Mesendoderm (in vitro differentiated cells): ENCODE data around the gene PLPP4.

Experiments used
- DNase-seq: peaks from one replicate; pipeline ENCODE4 v3.0.0; 2013
- H2AK5ac ChIP-seq: 2 replicates; pipeline ENCODE4 v1.6.1; 2013; ENCODE audit warnings: low read length, inconsistent platforms
- H2BK120ac ChIP-seq: 2 replicates; pipeline ENCODE4 v1.6.1; 2013; ENCODE audit warnings: low read depth, mild to moderate bottlenecking, low read length, moderate library complexity, mixed read lengths
- H2BK15ac ChIP-seq: replicated peaks from 2 replicates; pipeline ENCODE4 v1.6.1; 2013; ENCODE audit warnings: low read depth, mild to moderate bottlenecking, moderate library complexity
- H2BK5ac ChIP-seq: 2 replicates; pipeline ENCODE4 v1.6.1; 2013; ENCODE audit warnings: low read length, inconsistent platforms
- H3K18ac ChIP-seq: 2 replicates; pipeline ENCODE4 v1.6.1; 2013; ENCODE audit warnings: mild to moderate bottlenecking, low read length, mixed read lengths
- H3K23ac ChIP-seq: one replicate; pipeline ENCODE4 v1.6.1; 2013; ENCODE audit warnings: low read length
- H3K27ac ChIP-seq: 2 replicates; pipeline ENCODE4 v1.5.1; 2013; ENCODE audit warnings: low read depth, mild to moderate bottlenecking, inconsistent platforms, low read length, moderate library complexity
- H3K27me3 ChIP-seq: 2 replicates; pipeline ENCODE4 v1.6.1; 2013; ENCODE audit warnings: low read length, control low read depth, mild to moderate bottlenecking, inconsistent platforms; ENCODE audit not compliant: insufficient read depth, poor library complexity
- H3K36me3 ChIP-seq: 2 replicates; pipeline ENCODE4 v1.6.1; 2013; ENCODE audit warnings: low read length, inconsistent platforms; ENCODE audit not compliant: control insufficient read depth, insufficient read depth
- H3K4ac ChIP-seq: one replicate; pipeline ENCODE4 v1.6.1; 2013; ENCODE audit warnings: low read depth, mild to moderate bottlenecking, low read length, moderate library complexity
- H3K4me1 ChIP-seq: 2 replicates; pipeline ENCODE4 v1.6.1; 2013; ENCODE audit warnings: low read depth, low read length, inconsistent platforms; ENCODE audit not compliant: control insufficient read depth
- H3K4me2 ChIP-seq: 2 replicates; pipeline ENCODE4 v1.6.1; 2013; ENCODE audit warnings: low read length
- H3K4me3 ChIP-seq: 2 replicates; pipeline ENCODE4 v1.5.1; 2013; ENCODE audit warnings: mild to moderate bottlenecking, low read length
- H3K56ac ChIP-seq: one replicate; pipeline ENCODE4 v1.6.1; 2013; ENCODE audit warnings: low read length
- H3K79me1 ChIP-seq: 2 replicates; pipeline ENCODE4 v1.6.1; 2013; ENCODE audit warnings: low read length, inconsistent platforms
- H3K79me2 ChIP-seq: 2 replicates; pipeline ENCODE4 v1.6.1; 2013; ENCODE audit warnings: mild to moderate bottlenecking, low read length; ENCODE audit not compliant: control insufficient read depth, insufficient read depth
- H3K9ac ChIP-seq: 2 replicates; pipeline ENCODE4 v1.6.1; 2013; ENCODE audit warnings: low read length, inconsistent platforms
- H4K5ac ChIP-seq: one replicate; pipeline ENCODE4 v1.6.1; 2013; ENCODE audit warnings: low read length
- H4K8ac ChIP-seq: one replicate; pipeline ENCODE4 v1.6.1; 2013; ENCODE audit warnings: low read depth, mild to moderate bottlenecking, control low read depth, low read length, moderate library complexity
- WGBS: extraction: QIAGEN DNeasy Blood & Tissue Kit; methylation state at CpG from one replicate; pipeline ENCODE4 v1.1.7; 2013; ENCODE audit warnings: low lambda C conversion rate, missing lambda C conversion rate; ENCODE audit not compliant: insufficient coverage; ENCODE audit errors: extremely low coverage; 5-methylcytosine and 5-hydroxymethylcytosine counted together

Gene PLPP4

GRCh38 chr10:120541984-120542383 is 85.0 kb downstream of the PLPP4 start:
- no peak overlapping the region for H3K9ac ChIP-seq
- no peak overlapping the region for H2BK15ac ChIP-seq
- H3K4ac ChIP-seq: no peak overlapping the region
- H2AK5ac ChIP-seq: no peak overlapping the region
- no peak overlapping the region for H3K4me2 ChIP-seq
- no peak overlapping the region for H4K5ac ChIP-seq
- H3K4me3 ChIP-seq: no peak overlapping the region
- H3K27ac ChIP-seq: no peak overlapping the region
- no peak for DNase-seq
- WGBS: no CpG with 5 or more reads among the region's 4 CpGs
- no peaks in the 10 kb centered on the region for H3K79me2 ChIP-seq
- H3K36me3 ChIP-seq: no peaks in the 10 kb centered on the region
- H3K79me1 ChIP-seq: no peaks in the 10 kb centered on the region
- H3K18ac ChIP-seq: no peak overlapping the region
- H2BK120ac ChIP-seq: no peak overlapping the region
- no peak overlapping the region for H3K56ac ChIP-seq
- H3K23ac ChIP-seq: no peak overlapping the region
- H3K27me3 ChIP-seq: no peaks in the 10 kb centered on the region
- no peaks in the 10 kb centered on the region for H3K4me1 ChIP-seq
- H4K8ac ChIP-seq: no peak overlapping the region
- no peak overlapping the region for H2BK5ac ChIP-seq

- no peak overlapping the region for H4K8ac ChIP-seq
- H3K27me3 ChIP-seq: no peaks in the 10 kb centered on the region
- H3K56ac ChIP-seq: no peak overlapping the region
- no peak overlapping the region for H4K5ac ChIP-seq
- no peak overlapping the region for H3K4ac ChIP-seq
- no peaks in the 10 kb centered on the region for H3K79me2 ChIP-seq
- no peak overlapping the region for H3K9ac ChIP-seq
- H2AK5ac ChIP-seq: no peak overlapping the region
- no peak for DNase-seq
- H2BK120ac ChIP-seq: no peak overlapping the region
- no peak overlapping the region for H2BK5ac ChIP-seq
- H3K4me1 ChIP-seq: no peaks in the 10 kb centered on the region
- H3K36me3 ChIP-seq: no peaks in the 10 kb centered on the region
- no peak overlapping the region for H3K4me3 ChIP-seq
- H2BK15ac ChIP-seq: no peak overlapping the region
- no peak overlapping the region for H3K27ac ChIP-seq
- no peak overlapping the region for H3K4me2 ChIP-seq
- WGBS: no CpG with 5 or more reads among the region's 7 CpGs
- no peak overlapping the region for H3K18ac ChIP-seq
- no peak overlapping the region for H3K23ac ChIP-seq
- no peaks in the 10 kb centered on the region for H3K79me1 ChIP-seq
Observed at GRCh38 chr10:120542591-120542990, 85.6 kb downstream of the PLPP4 start.

GRCh38 chr10:120543291-120543690 is 86.3 kb downstream of the PLPP4 start:
- Histone ChIP-seq H3K27ac (no peak overlapping the region), H4K8ac (no peak overlapping the region), H3K18ac (no peak overlapping the region), H3K4ac (no peak overlapping the region), H3K23ac (no peak overlapping the region), H4K5ac (no peak overlapping the region), H2AK5ac (no peak overlapping the region), H3K4me2 (no peak overlapping the region), H3K27me3 (no peaks in the 10 kb centered on the region), H3K9ac (no peak overlapping the region), H3K36me3 (no peaks in the 10 kb centered on the region), H3K79me2 (no peaks in the 10 kb centered on the region), H2BK15ac (no peak overlapping the region), H2BK120ac (no peak overlapping the region), H3K79me1 (no peaks in the 10 kb centered on the region), H3K4me3 (no peak overlapping the region), H2BK5ac (no peak overlapping the region), H3K56ac (no peak overlapping the region), H3K4me1 (no peaks in the 10 kb centered on the region)
- DNase-seq: no peak
- no CpG with 5 or more reads among the region's 2 CpGs for WGBS

- Histone ChIP-seq H3K79me1 (no peaks in the 10 kb centered on the region), H3K27ac (no peak overlapping the region), H4K8ac (no peak overlapping the region), H3K56ac (no peak overlapping the region), H3K4me2 (no peak overlapping the region), H3K23ac (no peak overlapping the region), H3K27me3 (no peaks in the 10 kb centered on the region), H3K18ac (no peak overlapping the region), H2BK5ac (no peak overlapping the region), H3K79me2 (no peaks in the 10 kb centered on the region), H3K4me3 (no peak overlapping the region), H3K9ac (no peak overlapping the region), H3K4me1 (no peaks in the 10 kb centered on the region), H3K36me3 (no peaks in the 10 kb centered on the region), H4K5ac (no peak overlapping the region), H2BK120ac (no peak overlapping the region), H2BK15ac (no peak overlapping the region), H2AK5ac (no peak overlapping the region), H3K4ac (no peak overlapping the region)
- no peak for DNase-seq
- WGBS: no CpG with 5 or more reads among the region's 4 CpGs
Observed at GRCh38 chr10:120548210-120548609, 91.2 kb downstream of the PLPP4 start.

- no peaks in the 10 kb centered on the region for H3K79me2 ChIP-seq
- H3K18ac ChIP-seq: no peak overlapping the region
- H3K4ac ChIP-seq: no peak overlapping the region
- no peak overlapping the region for H2AK5ac ChIP-seq
- H3K4me2 ChIP-seq: no peak overlapping the region
- H3K27ac ChIP-seq: no peak overlapping the region
- H4K5ac ChIP-seq: no peak overlapping the region
- no peak overlapping the region for H4K8ac ChIP-seq
- no peak for DNase-seq
- H3K79me1 ChIP-seq: no peaks in the 10 kb centered on the region
- no CpG with 5 or more reads among the region's 2 CpGs for WGBS
- no peaks in the 10 kb centered on the region for H3K36me3 ChIP-seq
- no peak overlapping the region for H3K23ac ChIP-seq
- H3K9ac ChIP-seq: no peak overlapping the region
- H2BK120ac ChIP-seq: no peak overlapping the region
- no peaks in the 10 kb centered on the region for H3K4me1 ChIP-seq
- H3K4me3 ChIP-seq: no peak overlapping the region
- H3K27me3 ChIP-seq: no peaks in the 10 kb centered on the region
- no peak overlapping the region for H3K56ac ChIP-seq
- no peak overlapping the region for H2BK5ac ChIP-seq
- no peak overlapping the region for H2BK15ac ChIP-seq
Observed at GRCh38 chr10:120552262-120552661, 95.2 kb downstream of the PLPP4 start.

GRCh38 chr10:120553911-120554310 is 96.9 kb downstream of the PLPP4 start:
- Histone ChIP-seq H3K4me3 (no peak overlapping the region), H2BK5ac (no peak overlapping the region), H4K5ac (no peak overlapping the region), H3K23ac (no peak overlapping the region), H2BK120ac (no peak overlapping the region), H3K79me2 (no peaks in the 10 kb centered on the region), H3K79me1 (no peaks in the 10 kb centered on the region), H3K27ac (no peak overlapping the region), H3K36me3 (no peaks in the 10 kb centered on the region), H2BK15ac (no peak overlapping the region), H2AK5ac (no peak overlapping the region), H3K9ac (no peak overlapping the region), H3K4me1 (no peaks in the 10 kb centered on the region), H4K8ac (no peak overlapping the region), H3K4me2 (no peak overlapping the region), H3K18ac (no peak overlapping the region), H3K27me3 (no peaks in the 10 kb centered on the region), H3K4ac (no peak overlapping the region), H3K56ac (no peak overlapping the region)
- DNase-seq: no peak
- WGBS: no CpG with 5 or more reads among the region's 2 CpGs
